ENCODE measurements around the gene PNPLA3. TPM values are rescaled to one million over a fixed set of nuclear protein-coding genes. Genes with fewer than 3 reads are reported as not detected.

The PNPLA3 gene
- total and polyA plus RNA-seq, 7 experiments from 2014 or later, result 0.19 to 0.29 TPM; not detected in 5

DNA sequence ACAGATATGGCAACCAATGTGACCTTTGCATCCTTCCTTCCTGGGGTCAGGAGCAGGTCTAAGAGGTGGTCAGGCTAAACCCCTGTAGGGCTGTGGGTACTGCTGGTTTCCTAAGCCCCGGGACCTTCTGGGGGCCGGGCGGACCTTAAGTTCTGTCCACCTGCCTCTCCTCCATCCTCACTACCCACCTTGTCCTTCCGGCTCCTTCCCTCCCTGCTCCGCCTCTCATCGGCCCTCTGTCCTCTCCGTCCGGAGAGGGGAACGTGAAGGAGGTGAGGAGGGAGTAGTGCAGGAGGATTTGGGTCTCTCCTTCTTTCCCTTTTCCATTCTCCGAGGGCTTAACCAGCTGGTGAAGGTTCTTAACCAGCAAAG lies 72.2 kb downstream of the PNPLA3 start:
- DNase-seq, result no peak
- H3K4me1 Mint-ChIP-seq, result peaks cover 26 to 42% (median 33%) of the 10 kb centered on the region in 7 donors
- H3K27me3 Mint-ChIP-seq, result no peaks in the 10 kb centered on the region
- no peaks in the 10 kb centered on the region for H3K27me3 ChIP-seq (ENCODE audit: control insufficient read depth in 2 of 2, insufficient read depth in 2 of 2, low read length in 2 of 2)
- H3K9me3 ChIP-seq (ENCODE audit: control insufficient read depth in 2 of 3, low read length in 3 of 3), result no peaks in the 10 kb centered on the region
- H3K27ac Mint-ChIP-seq, result peak overlapping the region; percentile 81 to 93 (median 93)
- no peaks in the 10 kb centered on the region for H3K9me3 Mint-ChIP-seq
- peak; percentile 5 for ATAC-seq
- H3K36me3 Mint-ChIP-seq, result peaks cover 0 to 52% (median 20%) of the 10 kb centered on the region in 5 donors
- POLR2A ChIA-PET, result no interaction called here
- CTCF ChIA-PET, result interaction anchor here (0.5 to 1.6 kb wide), 3 partner anchors 86 to 675 kb away, joined by 3 to 6 read pairs (median 5); no protein-coding TSS in a partner anchor
- peak overlapping the region; percentile 70 for H3K27ac ChIP-seq (ENCODE audit: low read depth, low read length)
- peak overlapping the region; percentile 83 to 95 (median 90) for H3K4me3 Mint-ChIP-seq
- H3K36me3 ChIP-seq (ENCODE audit: control insufficient read depth in 2 of 3, insufficient read depth in 3 of 3, low read length in 3 of 3), result peaks cover 0 to 36% (median 5%) of the 10 kb centered on the region in 3 experiments
- peak overlapping the region; percentile 56 for H3K4me3 ChIP-seq (ENCODE audit: low read length)
- intact Hi-C loops (cut with micrococcal nuclease), result loop anchor here (2.0 to 10.0 kb wide), 2 partner anchors 31 to 689 kb away; no protein-coding TSS in a partner anchor
- peaks cover 0 to 6% of the 10 kb centered on the region in 2 donors for H3K4me1 ChIP-seq (ENCODE audit: control insufficient read depth in 2 of 2, insufficient read depth in 2 of 2, low read length in 2 of 2)

DNA sequence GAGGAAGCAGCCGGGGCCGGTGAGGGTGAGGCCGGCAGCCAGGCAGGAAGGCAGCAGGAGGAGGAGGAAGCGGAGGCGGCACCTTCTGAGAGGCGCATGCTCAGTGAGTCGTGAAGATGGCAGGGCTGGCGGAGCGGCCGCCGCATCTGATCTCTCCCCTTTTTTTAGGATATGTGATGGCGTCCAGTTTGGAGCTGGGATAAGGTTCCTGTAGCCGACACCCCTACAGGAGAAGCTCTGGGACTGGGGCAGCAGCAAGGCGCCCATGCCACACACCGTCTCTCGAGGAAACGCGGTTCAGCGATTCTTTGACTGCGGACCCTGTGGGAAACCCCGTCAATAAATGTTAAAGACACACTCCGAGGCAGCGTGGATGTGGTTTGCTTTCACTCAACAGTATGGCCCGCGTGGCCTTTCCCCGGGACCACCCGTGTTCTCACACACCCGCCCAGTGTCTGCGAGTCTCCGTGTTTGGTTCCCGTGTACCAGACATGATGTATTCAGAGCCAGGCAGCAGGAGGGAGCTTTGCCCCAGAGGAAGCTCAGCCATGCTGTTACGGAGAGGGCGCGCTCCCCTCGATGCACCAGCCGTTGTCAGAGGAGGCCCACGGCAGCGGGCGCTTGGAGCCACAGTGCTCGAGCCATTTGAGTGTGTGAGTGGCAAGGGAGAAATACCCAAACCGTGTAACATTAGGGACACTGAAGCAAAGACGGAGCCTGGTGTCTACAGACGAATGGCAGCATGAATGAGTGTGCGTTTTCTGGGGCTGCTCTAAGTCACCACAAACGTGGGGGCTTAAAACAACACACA lies 72.8 kb downstream of the PNPLA3 start:
- ATAC-seq (peak; percentile 86), DNase-seq (peak; percentile 38 to 69 (median 57))
- Mint-ChIP-seq H3K27ac (peak overlapping the region; percentile 81 to 93 (median 93)), H3K4me1 (peaks cover 26 to 42% (median 33%) of the 10 kb centered on the region in 7 donors), H3K36me3 (peaks cover 0 to 51% (median 20%) of the 10 kb centered on the region in 5 donors), H3K4me3 (peak overlapping the region; percentile 83 to 95 (median 90)), H3K9me3 (no peaks in the 10 kb centered on the region), H3K27me3 (no peaks in the 10 kb centered on the region)
- intact Hi-C loops (cut with micrococcal nuclease), result loop anchor here (2.0 to 10.0 kb wide), 2 partner anchors 30 to 688 kb away; no protein-coding TSS in a partner anchor
- ChIA-PET CTCF (interaction anchor here (0.5 to 1.4 kb wide), 3 partner anchors 85 to 674 kb away, joined by 3 to 6 read pairs (median 3); no protein-coding TSS in a partner anchor), POLR2A (interaction anchor here (0.5 to 0.6 kb wide), 2 partner anchors 504 to 616 kb away, joined by 3 to 5 read pairs; no protein-coding TSS in a partner anchor)
- Histone ChIP-seq H3K4me1 (ENCODE audit: control insufficient read depth in 2 of 2, insufficient read depth in 2 of 2, low read length in 2 of 2) (peaks cover 0 to 6% of the 10 kb centered on the region in 2 donors), H3K27me3 (ENCODE audit: control insufficient read depth in 2 of 2, insufficient read depth in 2 of 2, low read length in 2 of 2) (no peaks in the 10 kb centered on the region), H3K4me3 (ENCODE audit: low read length) (peak overlapping the region; percentile 56), H3K9me3 (ENCODE audit: control insufficient read depth in 2 of 3, low read length in 3 of 3) (no peaks in the 10 kb centered on the region), H3K36me3 (ENCODE audit: control insufficient read depth in 2 of 3, insufficient read depth in 3 of 3, low read length in 3 of 3) (peaks cover 0 to 34% (median 5%) of the 10 kb centered on the region in 3 experiments), H3K27ac (ENCODE audit: low read depth, low read length) (peak overlapping the region; percentile 70)

DNA sequence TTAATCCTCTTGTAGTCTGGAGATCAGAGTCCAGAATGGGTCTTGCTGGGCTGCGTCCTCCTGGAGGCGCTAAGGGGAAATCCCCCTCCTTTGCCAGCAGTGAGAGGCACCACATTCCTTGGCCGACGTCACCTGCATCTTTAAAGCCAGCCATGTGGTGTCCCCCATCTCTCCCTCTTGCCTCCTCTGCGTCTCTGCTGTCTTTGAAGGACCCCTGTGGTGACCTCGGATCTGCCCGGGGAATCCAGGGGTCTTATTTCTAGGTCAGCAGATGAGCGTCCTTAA lies 73.3 kb downstream of the PNPLA3 start:
- Mint-ChIP-seq H3K4me1 (peaks cover 26 to 42% (median 33%) of the 10 kb centered on the region in 7 donors), H3K27ac (peak overlapping the region in 6 of 9 donors; percentile 55 to 93 (median 92)), H3K36me3 (peaks cover 0 to 46% (median 20%) of the 10 kb centered on the region in 5 donors), H3K4me3 (peak overlapping the region; percentile 23 to 91 (median 88)), H3K27me3 (no peaks in the 10 kb centered on the region), H3K9me3 (no peaks in the 10 kb centered on the region)
- Histone ChIP-seq H3K36me3 (ENCODE audit: control insufficient read depth in 2 of 3, insufficient read depth in 3 of 3, low read length in 3 of 3) (peaks cover 0 to 28% (median 3%) of the 10 kb centered on the region in 3 experiments), H3K4me3 (ENCODE audit: low read length) (no peak overlapping the region), H3K9me3 (ENCODE audit: control insufficient read depth in 2 of 3, low read length in 3 of 3) (no peaks in the 10 kb centered on the region), H3K4me1 (ENCODE audit: control insufficient read depth in 2 of 2, insufficient read depth in 2 of 2, low read length in 2 of 2) (peaks cover 0 to 6% of the 10 kb centered on the region in 2 donors), H3K27ac (ENCODE audit: low read depth, low read length) (no peak overlapping the region), H3K27me3 (ENCODE audit: control insufficient read depth in 2 of 2, insufficient read depth in 2 of 2, low read length in 2 of 2) (no peaks in the 10 kb centered on the region)
- ATAC-seq (no peak), DNase-seq (no peak)
- intact Hi-C loops (cut with micrococcal nuclease), result loop anchor here (2.0 to 10.0 kb wide), 2 partner anchors 30 to 688 kb away; no protein-coding TSS in a partner anchor
- POLR2A ChIA-PET, result interaction anchor here (0.5 to 0.6 kb wide), 2 partner anchors 503 to 615 kb away, joined by 3 to 5 read pairs; no protein-coding TSS in a partner anchor
- CTCF ChIA-PET, result interaction anchor here (0.9 kb wide), 1 partner anchor 84 kb away, joined by 3 read pairs; no protein-coding TSS in a partner anchor

Other genes with a start within 250 kb of the PNPLA3 start
- gene EFCAB6, start 111.5 kb upstream of the PNPLA3 start, total RNA-seq, result 1 to 10 TPM in 2 of 5 experiments, under 1 TPM in 2, not detected in 1; 0.16 to 1.4 (median 0.90) TPM
- under 1 TPM; 0.08 to 0.11 TPM for gene EFCAB6, start 111.5 kb upstream of the PNPLA3 start, polyA plus RNA-seq
- gene SULT4A1, start 61.3 kb upstream of the PNPLA3 start, total RNA-seq, result not detected
- gene SULT4A1, start 61.3 kb upstream of the PNPLA3 start, polyA plus RNA-seq, result not detected
- not detected for gene PNPLA5, start 31.8 kb upstream of the PNPLA3 start, total RNA-seq
- not detected for gene PNPLA5, start 31.8 kb upstream of the PNPLA3 start, polyA plus RNA-seq
- 10 to 100 TPM; 25.9 to 47.1 (median 34.0) TPM for gene SAMM50, start 31.6 kb downstream of the PNPLA3 start, total RNA-seq
- 10 to 100 TPM; 61.7 to 62.3 TPM for gene SAMM50, start 31.6 kb downstream of the PNPLA3 start, polyA plus RNA-seq
- 10 to 100 TPM in 2 of 5 experiments, 1 to 10 TPM in 3; 3.9 to 51.2 (median 8.1) TPM for gene PARVB, start 100.5 kb downstream of the PNPLA3 start, total RNA-seq
- under 1 TPM; 0.18 to 0.38 TPM for gene PARVB, start 100.5 kb downstream of the PNPLA3 start, polyA plus RNA-seq